Hematopoietic multipotent progenitor cell treated with erythropoietin and hydrocortisone succinate and interleukin-3 and kit ligand, for 6 days (in vitro differentiated cells): ENCODE data around the gene GRIN2C.
A peak's percentile ranks its signal among the peaks of the same experiment; 100 is the strongest.
"Not testable (repeated sequence)": the region's sequence is repeated elsewhere in the genome, so short reads cannot be mapped to it uniquely, and the experiment has no call there.

Experiments used
- DNase-seq: peaks from one replicate; pipeline ENCODE4 v3.0.0-alpha.2; 2015

GRIN2C gene

GRCh38 chr17:74878658-74879057 lies 19.0 kb upstream of the GRIN2C start:
- DNase-seq, result no peak

- no peak for DNase-seq
Measured at GRCh38 chr17:74877592-74878548, 18.2 kb upstream of the GRIN2C start.

GRCh38 chr17:74875977-74876593 lies 16.4 kb upstream of the GRIN2C start:
- DNase-seq, result no peak

- no peak for DNase-seq
Measured at GRCh38 chr17:74875155-74875976, 15.7 kb upstream of the GRIN2C start.

GRCh38 chr17:74874615-74875037 lies 14.9 kb upstream of the GRIN2C start:
- no peak for DNase-seq

- DNase-seq, result peak; percentile 58
Measured at GRCh38 chr17:74873874-74874614, 14.4 kb upstream of the GRIN2C start.

GRCh38 chr17:74873037-74873873 lies 13.6 kb upstream of the GRIN2C start:
- peak; percentile 100 for DNase-seq

GRCh38 chr17:74872313-74873036 lies 12.8 kb upstream of the GRIN2C start, which contains the start of gene FDXR:
Gene FDXR, minus strand, starts transcription at chr17:74872994. Its CDS starts 50 bp downstream, at chr17:74872944.
- DNase-seq, result peak; percentile 36

GRCh38 chr17:74871356-74872076 lies 11.8 kb upstream of the GRIN2C start:
- no peak for DNase-seq

GRCh38 chr17:74870512-74870911 lies 10.8 kb upstream of the GRIN2C start:
- no peak for DNase-seq

GRCh38 chr17:74870028-74870427 lies 10.3 kb upstream of the GRIN2C start:
- DNase-seq, result not testable (repeated sequence)

- no peak for DNase-seq
Measured at GRCh38 chr17:74868908-74869255, 9.2 kb upstream of the GRIN2C start.

- DNase-seq, result peak; percentile 20
Measured at GRCh38 chr17:74868251-74868907, 8.7 kb upstream of the GRIN2C start.

- DNase-seq, result no peak
Measured at GRCh38 chr17:74866198-74866835, 6.6 kb upstream of the GRIN2C start.

GRCh38 chr17:74865504-74866197 lies 6.0 kb upstream of the GRIN2C start:
- no peak for DNase-seq

- peak; percentile 77 for DNase-seq
Measured at GRCh38 chr17:74864866-74865395, 5.2 kb upstream of the GRIN2C start.

- DNase-seq, result no peak
Measured at GRCh38 chr17:74864297-74864865, 4.7 kb upstream of the GRIN2C start.
